HL-60 (cell line): ENCODE data around the gene NOLC1.

Experiments used
- DNase-seq, 2 experiments: peaks; one replicate each; pipeline ENCODE4 v3.0.0-alpha.2; 2010 to 2020; ENCODE audit warnings: low read depth in 1 of 2, low spot score in 1 of 2
- H3K27ac ChIP-seq: fragments of 250-450 bp; sonication (Bioruptor Pico); replicated peaks from 2 replicates; pipeline ENCODE4 v1.5.1; 2020; ENCODE audit warnings: mild to moderate bottlenecking, moderate library complexity
- H3K27me3 ChIP-seq: fragments of 250-450 bp; sonication (Bioruptor Pico); 2 replicates; pipeline ENCODE4 v1.5.1; 2021; ENCODE audit warnings: mild to moderate bottlenecking, moderate library complexity; ENCODE audit not compliant: insufficient read depth, poor library complexity, severe bottlenecking
- H3K4me3 ChIP-seq: replicated peaks from 2 replicates; pipeline ENCODE4 v1.5.1; 2011; ENCODE audit warnings: mild to moderate bottlenecking, control low read depth, low read length; ENCODE audit not compliant: insufficient read depth
- CTCF ChIP-seq: IDR thresholded peaks from one replicate; pipeline ENCODE4 v1.5.1; 2011; ENCODE audit warnings: low read length, control low read depth, inconsistent platforms; ENCODE audit not compliant: insufficient read depth
- GABPA ChIP-seq: IDR thresholded peaks from 2 replicates; pipeline ENCODE4 v1.6.1; 2012; ENCODE audit warnings: low read depth
- POLR2AphosphoS5 ChIP-seq: IDR thresholded peaks from 2 replicates; pipeline ENCODE4 v1.6.1; 2012; ENCODE audit warnings: low read depth
- REST ChIP-seq: IDR thresholded peaks from 2 replicates; pipeline ENCODE4 v1.6.1; 2012; ENCODE audit warnings: low read depth; ENCODE audit not compliant: insufficient replicate concordance
- SPI1 ChIP-seq: IDR thresholded peaks from 2 replicates; pipeline ENCODE4 v1.6.1; 2012; ENCODE audit warnings: low read depth, mild to moderate bottlenecking, borderline replicate concordance

Gene NOLC1

GRCh38 chr10:102131286-102132170 is 20.7 kb upstream of the NOLC1 start:
- peak overlapping the region; percentile 96 for H3K27ac ChIP-seq
- no peaks in the 10 kb centered on the region for H3K27me3 ChIP-seq
- H3K4me3 ChIP-seq = no peak overlapping the region
- no peak for DNase-seq
- TF ChIP-seq POLR2AphosphoS5 (no peak), CTCF (no peak), REST (no peak), GABPA (no peak)

- no peaks in the 10 kb centered on the region for H3K27me3 ChIP-seq
- H3K27ac ChIP-seq = peak overlapping the region; percentile 96
- DNase-seq = no peak
- TF ChIP-seq SPI1 (no peak), POLR2AphosphoS5 (no peak), GABPA (no peak), REST (no peak), CTCF (no peak)
- peak overlapping the region; percentile 9 for H3K4me3 ChIP-seq
Measured at GRCh38 chr10:102132193-102132562, 20.0 kb upstream of the NOLC1 start.

- peak within 1 kb of the TSS; percentile 93 for H3K4me3 ChIP-seq
- peak; percentile 99 to 100 for DNase-seq
- H3K27me3 ChIP-seq = no peaks in the 10 kb centered on the region
- peak within 1 kb of the TSS; percentile 96 for H3K27ac ChIP-seq
- no peak for TF ChIP-seq SPI1
- peak; percentile 71; the same call in 1 of the 2 replicates for TF ChIP-seq POLR2AphosphoS5
- TF ChIP-seq CTCF = peak; percentile 81
- peak; percentile 67 for TF ChIP-seq REST
- peak; percentile 52; the same call in 1 of the 2 replicates for TF ChIP-seq GABPA
Measured at GRCh38 chr10:102132563-102133372, 19.4 kb upstream of the NOLC1 start, which contains the start of gene PPRC1. TSS of gene PPRC1 (plus strand) at chr10:102133040. CDS start at chr10:102133069, 29 bp downstream.
